ENCODE measurements around the gene ATP8A2. TPM values are rescaled to one million over a fixed set of nuclear protein-coding genes. Genes with fewer than 3 reads are reported as not detected.

The ATP8A2 gene
- total and polyA plus RNA-seq, 9 of the 15 experiments (the other 6 are each of a cell fraction or from before 2014, with no cell fraction given), result under 0.01 to 0.33 (median 0.06) TPM; not detected in 4

DNA sequence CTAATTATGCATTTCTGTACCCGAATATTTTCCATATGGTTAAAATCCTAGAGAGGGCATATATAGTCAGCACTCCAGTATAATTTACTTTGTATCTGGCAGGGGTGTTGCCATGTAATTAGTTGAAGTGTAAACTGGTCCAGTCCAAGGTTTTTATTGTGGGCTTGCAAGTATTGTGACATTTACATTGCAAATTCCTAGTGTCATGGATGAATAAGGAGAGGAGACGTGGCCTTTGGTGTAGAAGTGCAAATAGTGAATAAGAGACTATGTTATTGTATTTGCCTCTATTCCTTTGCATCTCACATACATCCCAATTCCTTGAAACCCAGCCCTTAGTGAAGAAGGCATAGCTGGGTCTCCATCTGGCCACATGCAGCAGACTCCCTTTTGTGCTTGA, 330.6 kb downstream of the ATP8A2 start:
- ATAC-seq, result no peak
- no peak overlapping the region for H2AFZ ChIP-seq (ENCODE audit: low read depth, low read length)
- H3K27ac ChIP-seq (ENCODE audit: extremely low read depth, low read depth, low read length), result no peak overlapping the region
- no peak for FAIRE-seq
- no peaks in the 10 kb centered on the region for H3K9me3 ChIP-seq (replicated peaks; ENCODE audit: control insufficient read depth, insufficient read depth, low read depth, low read length)
- DNase-seq (ENCODE audit: extremely low read depth in 1 of 4, low spot score in 3 of 4), result no peak
- no peak overlapping the region for H3K9ac ChIP-seq (ENCODE audit: insufficient read depth in 1 of 2, low read depth in 2 of 2, low read length in 2 of 2)
- intact Hi-C loops (cut with micrococcal nuclease), result no loop called here
- H3K4me1 ChIP-seq (replicated peaks in 1 of 2; ENCODE audit: control insufficient read depth in 2 of 2, insufficient read depth in 2 of 2, low read length in 2 of 2), result no peaks in the 10 kb centered on the region
- TF ChIP-seq TAF1 (IDR thresholded peaks at IDR 0.05; ENCODE audit: control insufficient read depth, extremely low read depth, insufficient read depth, low read length, severe bottlenecking) (no peak), KDM5B (IDR thresholded peaks at IDR 0.05; ENCODE audit: insufficient replicate concordance, low read depth, low read length) (no peak), SNIP1 (IDR thresholded peaks at IDR 0.05; ENCODE audit: low read depth) (no peak), ZFP1 (CRISPR knock-in tag; IDR thresholded peaks at IDR 0.05) (no peak), FOXM1 (IDR thresholded peaks at IDR 0.05; ENCODE audit: low read depth) (no peak), FOXM1 (CRISPR knock-in tag; IDR thresholded peaks at IDR 0.05; ENCODE audit: low read depth) (no peak), THRAP3 (IDR thresholded peaks at IDR 0.05; ENCODE audit: borderline replicate concordance) (no peak), BCOR (IDR thresholded peaks at IDR 0.05) (no peak), ZNF143 (CRISPR knock-in tag; IDR thresholded peaks at IDR 0.05) (no peak), LCOR (CRISPR knock-in tag; IDR thresholded peaks at IDR 0.05) (no peak), ZNF76 (CRISPR knock-in tag; IDR thresholded peaks at IDR 0.05; ENCODE audit: borderline replicate concordance) (no peak), POLR2A (conservative IDR thresholded peaks at IDR 0.05) (no peak), KLF6 (CRISPR knock-in tag; IDR thresholded peaks at IDR 0.05; ENCODE audit: borderline replicate concordance) (no peak), TAF7 (tag; IDR thresholded peaks at IDR 0.05) (no peak), RBM39 (optimal IDR thresholded peaks at IDR 0.05; ENCODE audit: low read depth, low read length) (no peak), STAT5A (IDR thresholded peaks at IDR 0.05; ENCODE audit: borderline replicate concordance, low read length) (no peak), KLF1 (tag; IDR thresholded peaks at IDR 0.05) (no peak)
- TF ChIP-seq, protein P1, sequence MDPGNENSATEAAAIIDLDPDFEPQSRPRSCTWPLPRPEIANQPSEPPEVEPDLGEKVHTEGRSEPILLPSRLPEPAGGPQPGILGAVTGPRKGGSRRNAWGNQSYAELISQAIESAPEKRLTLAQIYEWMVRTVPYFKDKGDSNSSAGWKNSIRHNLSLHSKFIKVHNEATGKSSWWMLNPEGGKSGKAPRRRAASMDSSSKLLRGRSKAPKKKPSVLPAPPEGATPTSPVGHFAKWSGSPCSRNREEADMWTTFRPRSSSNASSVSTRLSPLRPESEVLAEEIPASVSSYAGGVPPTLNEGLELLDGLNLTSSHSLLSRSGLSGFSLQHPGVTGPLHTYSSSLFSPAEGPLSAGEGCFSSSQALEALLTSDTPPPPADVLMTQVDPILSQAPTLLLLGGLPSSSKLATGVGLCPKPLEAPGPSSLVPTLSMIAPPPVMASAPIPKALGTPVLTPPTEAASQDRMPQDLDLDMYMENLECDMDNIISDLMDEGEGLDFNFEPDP (CRISPR knock-in tag; IDR thresholded peaks at IDR 0.05), result no peak
- TF ChIP-seq, protein P2, sequence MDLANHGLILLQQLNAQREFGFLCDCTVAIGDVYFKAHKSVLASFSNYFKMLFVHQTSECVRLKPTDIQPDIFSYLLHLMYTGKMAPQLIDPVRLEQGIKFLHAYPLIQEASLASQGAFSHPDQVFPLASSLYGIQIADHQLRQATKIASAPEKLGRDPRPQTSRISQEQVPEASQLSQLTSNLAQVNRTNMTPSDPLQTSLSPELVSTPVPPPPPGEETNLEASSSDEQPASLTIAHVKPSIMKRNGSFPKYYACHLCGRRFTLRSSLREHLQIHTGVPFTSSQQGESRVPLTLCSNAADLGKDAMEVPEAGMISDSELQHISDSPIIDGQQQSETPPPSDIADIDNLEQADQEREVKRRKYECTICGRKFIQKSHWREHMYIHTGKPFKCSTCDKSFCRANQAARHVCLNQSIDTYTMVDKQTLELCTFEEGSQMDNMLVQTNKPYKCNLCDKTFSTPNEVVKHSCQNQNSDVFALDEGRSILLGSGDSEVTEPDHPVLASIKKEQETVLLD (IDR thresholded peaks at IDR 0.05), result no peak
- BruUV-seq (replicated peaks), result no TSS peak
- in situ Hi-C loops (cut with MboI), result no loop called here
- no peaks in the 10 kb centered on the region for H3K36me3 ChIP-seq (ENCODE audit: control insufficient read depth, insufficient read depth, low read length)
- POLR2A ChIA-PET, result no interaction called here
- no peaks in the 10 kb centered on the region for H3K79me2 ChIP-seq (ENCODE audit: control insufficient read depth, insufficient read depth, low read length)
- H3K4me3 ChIP-seq, result no peak overlapping the region
- CTCF ChIA-PET (ENCODE audit: low intra/inter-chr PET ratio), result no interaction called here
- H3K4me2 ChIP-seq (ENCODE audit: insufficient read depth, low read length), result no peak overlapping the region
- no peaks in the 10 kb centered on the region for H4K20me1 ChIP-seq (replicated peaks; ENCODE audit: control insufficient read depth, insufficient read depth, low read length)
- H3K9me1 ChIP-seq (ENCODE audit: control insufficient read depth, insufficient read depth, low read length), result no peaks in the 10 kb centered on the region
- no peaks in the 10 kb centered on the region for H3K27me3 ChIP-seq (ENCODE audit: control insufficient read depth in 2 of 2, insufficient read depth in 2 of 2, low read length in 2 of 2)
- WGBS (ENCODE audit: insufficient coverage, low coverage, missing lambda C conversion rate), result 0% methylated on average over 2 of the region's 2 CpGs

Data from K562 (cell line).